HG03280 (cell line): ENCODE measurements around the gene NRTN.
"Not testable (repeated sequence)": the region's sequence is repeated elsewhere in the genome, so short reads cannot be mapped to it uniquely, and the experiment has no call there.

Experiments
- ATAC-seq: cut with Tn5 transposase; IDR thresholded peaks from one replicate; pipeline ENCODE4 v1.9.1; 2021; ENCODE audit warnings: mild to moderate bottlenecking, moderate library complexity; ENCODE audit not compliant: unreplicated experiment

Gene NRTN

GRCh38 chr19:5804516-5805461 lies at the start of gene NRTN:
Gene NRTN (plus strand): TSS chr19:5805067. CDS start chr19:5824166, 19,099 bp downstream.
- no peak for ATAC-seq

GRCh38 chr19:5762608-5763217 lies 42.2 kb upstream of the NRTN start:
- no peak for ATAC-seq

- no peak for ATAC-seq
Observed at GRCh38 chr19:5765220-5765619, 39.6 kb upstream of the NRTN start.

GRCh38 chr19:5767949-5768348 lies 36.9 kb upstream of the NRTN start:
- ATAC-seq = no peak

- ATAC-seq = no peak
Observed at GRCh38 chr19:5772416-5772815, 32.5 kb upstream of the NRTN start.

- ATAC-seq = no peak
Observed at GRCh38 chr19:5773276-5773675, 31.6 kb upstream of the NRTN start.

GRCh38 chr19:5774921-5775320 lies 29.9 kb upstream of the NRTN start:
- ATAC-seq = no peak

GRCh38 chr19:5775668-5776309 lies 29.1 kb upstream of the NRTN start:
- no peak for ATAC-seq

- ATAC-seq = no peak
Observed at GRCh38 chr19:5778402-5778801, 26.5 kb upstream of the NRTN start.

GRCh38 chr19:5780916-5781315 lies 24.0 kb upstream of the NRTN start:
- not testable (repeated sequence) for ATAC-seq

- no peak for ATAC-seq
Observed at GRCh38 chr19:5782322-5782721, 22.5 kb upstream of the NRTN start.

- no peak for ATAC-seq
Observed at GRCh38 chr19:5782945-5783919, 21.6 kb upstream of the NRTN start.

GRCh38 chr19:5784581-5785147 lies 20.2 kb upstream of the NRTN start, which contains the start of gene PRR22:
Gene PRR22 (minus strand): TSS chr19:5784746. CDS start chr19:5784660, 86 bp downstream.
- ATAC-seq = no peak

GRCh38 chr19:5785423-5785822 lies 19.4 kb upstream of the NRTN start:
- ATAC-seq = no peak

GRCh38 chr19:5786593-5787408 lies 18.1 kb upstream of the NRTN start:
- ATAC-seq = no peak

GRCh38 chr19:5787409-5788182 lies 17.3 kb upstream of the NRTN start:
- ATAC-seq = no peak

- ATAC-seq = no peak
Observed at GRCh38 chr19:5788422-5788821, 16.4 kb upstream of the NRTN start.

GRCh38 chr19:5789351-5789761 lies 15.5 kb upstream of the NRTN start:
- ATAC-seq = no peak
